Fibroblast of mammary gland (primary cell): ENCODE measurements around the gene UMODL1.

ENCODE experiments used
- DNase-seq: peaks from one replicate; pipeline ENCODE4 v3.0.0-alpha.2; 2010; ENCODE audit warnings: low read depth
- H3K4me3 ChIP-seq: 2 replicates; pipeline ENCODE4 v1.5.1; 2011; ENCODE audit warnings: low read depth, mild to moderate bottlenecking, low read length, moderate library complexity; ENCODE audit not compliant: control insufficient read depth
- CTCF ChIP-seq: conservative IDR thresholded peaks from 2 replicates; pipeline ENCODE4 v1.5.1; 2011; ENCODE audit warnings: low read depth, low read length, inconsistent platforms; ENCODE audit not compliant: control insufficient read depth, insufficient read depth

The UMODL1 gene

GRCh38 chr21:42063191-42063570, 7.9 kb upstream of the UMODL1 start:
- TF ChIP-seq CTCF, result no peak
- H3K4me3 ChIP-seq, result no peak overlapping the region
- no peak for DNase-seq

GRCh38 chr21:42063571-42064521, 7.3 kb upstream of the UMODL1 start:
- H3K4me3 ChIP-seq, result no peak overlapping the region
- TF ChIP-seq CTCF, result peak; percentile 1
- DNase-seq, result peak; percentile 10

- TF ChIP-seq CTCF, result no peak
- no peak overlapping the region for H3K4me3 ChIP-seq
- DNase-seq, result no peak
Measured at GRCh38 chr21:42066521-42066920, 4.6 kb upstream of the UMODL1 start.

GRCh38 chr21:42067531-42068255, 3.4 kb upstream of the UMODL1 start:
- H3K4me3 ChIP-seq, result no peak overlapping the region
- no peak for TF ChIP-seq CTCF
- no peak for DNase-seq

GRCh38 chr21:42068256-42068545, 2.9 kb upstream of the UMODL1 start:
- no peak for TF ChIP-seq CTCF
- no peak for DNase-seq
- H3K4me3 ChIP-seq, result no peak overlapping the region

GRCh38 chr21:42068592-42068991, 2.5 kb upstream of the UMODL1 start:
- TF ChIP-seq CTCF, result no peak
- DNase-seq, result no peak

More at GRCh38 chr21:42068592-42068991, 2.5 kb upstream of the UMODL1 start:
- no peak overlapping the region for H3K4me3 ChIP-seq
